H1 (cell line): ENCODE data around the gene RASA1. TPM values are rescaled to one million over a fixed set of nuclear protein-coding genes. Genes with fewer than 3 reads are reported as not detected.

Source experiments
- CTCF ChIA-PET: fragments of 300-600 bp; sonication (Branson Sonifier 250); formaldehyde crosslinking; loops from one replicate; lab custom pipeline; 2021; ENCODE audit not compliant: partially characterized antibody; lab: Charles Lee
- POLR2A ChIA-PET: fragments of 300-600 bp; sonication (Branson Sonifier 250); formaldehyde crosslinking; loops from one replicate; lab custom pipeline; 2021; ENCODE audit warnings: inconsistent platforms; ENCODE audit not compliant: partially characterized antibody; lab: Charles Lee
- DNase-seq, 2 experiments: peaks; one replicate each; pipeline versions ENCODE4 v3.0.0 to v3.0.0-alpha.2; 2010 to 2022; ENCODE audit warnings: low spot score in 2 of 2, low read depth in 1 of 2, mixed read lengths in 1 of 2
- FAIRE-seq: peaks from 2 replicates; lab custom pipeline; 2011; peaks lifted over from hg19 to GRCh38; lab: Jason Lieb, UNC
- H2AFZ ChIP-seq: 2 replicates; pipeline ENCODE4 v1.8.1; 2012; ENCODE audit warnings: low read length, inconsistent platforms
- H2AK5ac ChIP-seq: 2 replicates; pipeline ENCODE4 v1.6.1; 2013; ENCODE audit warnings: low read depth, low read length
- H2BK120ac ChIP-seq: replicated peaks from 2 replicates; pipeline ENCODE3; 2013; ENCODE audit warnings: low read depth, low read length, inconsistent platforms
- H2BK12ac ChIP-seq: 2 replicates; pipeline ENCODE4 v1.6.1; 2013; ENCODE audit warnings: low read depth, low read length
- H2BK15ac ChIP-seq: 2 replicates; pipeline ENCODE4 v1.6.1; 2013; ENCODE audit warnings: low read length
- H2BK20ac ChIP-seq: 2 replicates; pipeline ENCODE4 v1.6.1; 2013; ENCODE audit warnings: low read length
- H2BK5ac ChIP-seq: 2 replicates; pipeline ENCODE4 v1.6.1; 2013; ENCODE audit warnings: low read depth, low read length
- H3K14ac ChIP-seq: 2 replicates; pipeline ENCODE4 v1.6.1; 2013; ENCODE audit warnings: inconsistent platforms; ENCODE audit not compliant: insufficient read length
- H3K18ac ChIP-seq: 2 replicates; pipeline ENCODE4 v1.6.1; 2013; ENCODE audit warnings: low read length; ENCODE audit errors: extremely low read depth
- H3K23ac ChIP-seq: 2 replicates; pipeline ENCODE4 v1.6.1; 2013; ENCODE audit warnings: inconsistent platforms; ENCODE audit not compliant: insufficient read length
- H3K23me2 ChIP-seq: 2 replicates; pipeline ENCODE4 v1.6.1; 2013; ENCODE audit warnings: low read depth, low read length
- H3K27ac ChIP-seq: 2 replicates; pipeline ENCODE4 v1.6.1; 2011; ENCODE audit warnings: low read depth, low read length, inconsistent platforms
- H3K27me3 ChIP-seq, 4 experiments: replicated peaks in 1 of 4; 1 replicate in 1 of 4; 2 replicates in 3 of 4; pipeline versions ENCODE4 v1.6.1 to v1.8.1; 2011 to 2013; ENCODE audit warnings: low read length in 3 of 4, mild to moderate bottlenecking in 3 of 4, inconsistent platforms in 2 of 4, mixed read lengths in 2 of 4, moderate library complexity in 1 of 4; ENCODE audit not compliant: control insufficient read depth in 3 of 4, insufficient read depth in 3 of 4; ENCODE audit errors: extremely low read depth in 1 of 4
- H3K36me3 ChIP-seq, 4 experiments: 2 replicates each; pipeline versions ENCODE4 v1.6.1 to v1.8.1; 2011 to 2013; ENCODE audit warnings: mild to moderate bottlenecking in 4 of 4, low read length in 3 of 4, moderate library complexity in 2 of 4, control low read depth in 1 of 4, inconsistent platforms in 1 of 4; ENCODE audit not compliant: insufficient read depth in 4 of 4, control insufficient read depth in 2 of 4
- H3K4ac ChIP-seq: replicated peaks from 2 replicates; pipeline ENCODE3; 2013; ENCODE audit warnings: low read length, low read depth, mixed read lengths, inconsistent platforms; ENCODE audit not compliant: insufficient read length
- H3K4me1 ChIP-seq, 4 experiments: replicated peaks in 1 of 4; 1 replicate in 1 of 4; 2 replicates in 3 of 4; pipeline versions ENCODE4 v1.6.1 to v1.8.1; 2011 to 2013; ENCODE audit warnings: low read length in 3 of 4, inconsistent platforms in 2 of 4, mixed read lengths in 1 of 4; ENCODE audit not compliant: insufficient read depth in 4 of 4, control insufficient read depth in 3 of 4
- H3K4me2 ChIP-seq, 2 experiments: 2 replicates each; pipeline versions ENCODE4 v1.6.1 to v1.8.1; 2011 to 2013; ENCODE audit warnings: low read depth in 2 of 2, low read length in 2 of 2, control low read depth in 1 of 2, inconsistent platforms in 1 of 2, mild to moderate bottlenecking in 1 of 2; ENCODE audit not compliant: insufficient read depth in 1 of 2
- H3K4me3 ChIP-seq, 4 experiments: fragments of 200-600, 300-600 bp in 1 of 4; sonication (generic), shearing (Covaris generic), sonication (Bioruptor Twin) in 1 of 4; 2 replicates each; pipeline versions ENCODE4 v1.5.1 to v1.8.1; 2011 to 2016; ENCODE audit warnings: low read length in 4 of 4, low read depth in 3 of 4, control low read depth in 2 of 4, inconsistent platforms in 2 of 4, mild to moderate bottlenecking in 2 of 4, mixed read lengths in 1 of 4, moderate library complexity in 1 of 4; ENCODE audit not compliant: insufficient read depth in 2 of 4; ENCODE audit errors: extremely low read depth in 1 of 4
- H3K56ac ChIP-seq: replicated peaks from 2 replicates; pipeline ENCODE3; 2013; ENCODE audit warnings: low read depth, mild to moderate bottlenecking, mixed read lengths, low read length, inconsistent platforms; ENCODE audit not compliant: insufficient read length
- H3K79me1 ChIP-seq: 2 replicates; pipeline ENCODE4 v1.6.1; 2013; ENCODE audit warnings: low read depth, low read length, control low read depth
- H3K79me2 ChIP-seq, 2 experiments: 2 replicates each; pipeline versions ENCODE4 v1.6.1 to v1.8.1; 2012 to 2013; ENCODE audit warnings: low read length in 2 of 2, mild to moderate bottlenecking in 2 of 2, inconsistent platforms in 1 of 2; ENCODE audit not compliant: insufficient read depth in 2 of 2, control insufficient read depth in 1 of 2
- H3K9ac ChIP-seq, 4 experiments: replicated peaks in 1 of 4; 1 replicate in 1 of 4; 2 replicates in 3 of 4; pipeline versions ENCODE4 v1.6.1 to v1.8.1; 2011 to 2013; ENCODE audit warnings: low read depth in 3 of 4, low read length in 3 of 4, control low read depth in 2 of 4, mild to moderate bottlenecking in 2 of 4, moderate library complexity in 2 of 4, inconsistent platforms in 1 of 4; ENCODE audit errors: extremely low read depth in 1 of 4
- H3K9me3 ChIP-seq, 2 experiments: 2 replicates each; pipeline versions ENCODE4 v1.6.1 to v1.8.1; 2012 to 2013; ENCODE audit warnings: mild to moderate bottlenecking in 2 of 2, moderate library complexity in 2 of 2, control low read depth in 1 of 2, inconsistent platforms in 1 of 2, low read depth in 1 of 2, low read length in 1 of 2, mixed read lengths in 1 of 2; ENCODE audit not compliant: insufficient read depth in 2 of 2
- H4K20me1 ChIP-seq, 2 experiments: replicated peaks in 1 of 2; 2 replicates each; pipeline versions ENCODE3 to v1.8.1; 2011 to 2013; ENCODE audit warnings: inconsistent platforms in 2 of 2, low read length in 2 of 2, mild to moderate bottlenecking in 1 of 2; ENCODE audit not compliant: insufficient read depth in 2 of 2, control insufficient read depth in 1 of 2
- H4K5ac ChIP-seq: 2 replicates; pipeline ENCODE4 v1.6.1; 2013; ENCODE audit warnings: low read length, low read depth, mixed read lengths, inconsistent platforms; ENCODE audit not compliant: insufficient read length
- H4K8ac ChIP-seq: 2 replicates; pipeline ENCODE4 v1.8.0; 2013; ENCODE audit warnings: mild to moderate bottlenecking, moderate library complexity, low read length, inconsistent platforms; ENCODE audit not compliant: insufficient read depth; ENCODE audit errors: extremely low read depth
- H4K91ac ChIP-seq: replicated peaks from 2 replicates; pipeline ENCODE3; 2013; ENCODE audit warnings: low read length, mixed read lengths, inconsistent platforms; ENCODE audit not compliant: insufficient read length
- CBX5 ChIP-seq: fragments of 300-800, 300-1000 bp; sonication (generic); IDR thresholded peaks from 2 replicates; pipeline ENCODE4 v1.7.1; 2016; ENCODE audit warnings: antibody characterized with exemption, low read length, low read depth
- CTBP2 ChIP-seq: IDR thresholded peaks from 2 replicates; pipeline ENCODE4 v1.7.0; 2011; ENCODE audit warnings: borderline replicate concordance, mild to moderate bottlenecking, moderate library complexity, mixed read lengths, low read length; ENCODE audit not compliant: insufficient read depth, insufficient read length
- HDAC6 ChIP-seq: IDR thresholded peaks from one replicate; pipeline ENCODE4 v1.7.1; 2012; ENCODE audit warnings: low read depth, mild to moderate bottlenecking, inconsistent platforms, low read length, moderate library complexity
- KDM4A ChIP-seq: IDR thresholded peaks from one replicate; pipeline ENCODE4 v1.7.1; 2012; ENCODE audit warnings: low read depth, mild to moderate bottlenecking, moderate library complexity, low read length, inconsistent platforms; ENCODE audit not compliant: severe bottlenecking
- PHF8 ChIP-seq: fragments of 200-600 bp; sonication (generic); conservative IDR thresholded peaks from 2 replicates; pipeline ENCODE4 v1.7.1; 2012; ENCODE audit warnings: low read depth, mild to moderate bottlenecking, inconsistent platforms, low read length, moderate library complexity
- POLR2A ChIP-seq, 2 experiments: IDR thresholded peaks; 1 replicate in 1 of 2; 2 replicates in 1 of 2; pipeline ENCODE4 v1.6.1; 2011; ENCODE audit warnings: low read depth in 2 of 2, low read length in 2 of 2, mild to moderate bottlenecking in 2 of 2; ENCODE audit errors: control extremely low read depth in 1 of 2
- RNF2 ChIP-seq: fragments of 200-900, 300-1000 bp; sonication (generic); IDR thresholded peaks from 2 replicates; pipeline ENCODE4 v1.7.1; 2016; ENCODE audit warnings: borderline replicate concordance, low read depth, mild to moderate bottlenecking, antibody characterized with exemption, low read length; ENCODE audit not compliant: poor library complexity, severe bottlenecking; ENCODE audit errors: missing control alignments
- SIN3A ChIP-seq, 2 experiments: IDR thresholded peaks in 1 of 2; conservative IDR thresholded peaks in 1 of 2; 2 replicates each; pipeline ENCODE4 v1.6.1; 2011 to 2012; ENCODE audit warnings: low read length in 2 of 2, improper control_type of control experiment in 1 of 2, low read depth in 1 of 2, mild to moderate bottlenecking in 1 of 2
- TCF12 ChIP-seq: IDR thresholded peaks from 2 replicates; pipeline ENCODE4 v1.6.1; 2011; ENCODE audit warnings: low read depth, mild to moderate bottlenecking, low read length
- TEAD4 ChIP-seq: IDR thresholded peaks from 2 replicates; pipeline ENCODE4 v1.6.1; 2012; ENCODE audit warnings: low read depth, low read length, inconsistent platforms, mixed read lengths
- WGBS, 2 experiments: shearing (Covaris generic) in 1 of 2; methylation state at CpG; one replicate each; pipeline versions ENCODE4 v1.1.6 to v1.1.7; 2013 to 2015; ENCODE audit warnings: low lambda C conversion rate in 2 of 2, mixed read lengths in 2 of 2, inconsistent platforms in 1 of 2, low coverage in 1 of 2, missing lambda C conversion rate in 1 of 2; ENCODE audit not compliant: insufficient replicate concordance in 2 of 2, insufficient coverage in 1 of 2, insufficient read length in 1 of 2; ENCODE audit errors: extremely low coverage in 1 of 2, missing lambda C conversion rate in 1 of 2; 5-methylcytosine and 5-hydroxymethylcytosine counted together
- polyA plus RNA-seq, 7 experiments: library from polyadenylated mRNA; depleted of rRNA in 3 of 7; stranded (reverse) in 5 of 7; unstranded in 2 of 7; fragments of >200 nt in 5 of 7; fragments of 200-250 nt in 2 of 7; gene quantifications; 1 replicate in 5 of 7; 2 replicates in 1 of 7; 4 replicates in 1 of 7; pipeline versions ENCODE4 v1.2.1 to v1.2.3, GENCODE V29; 2011 to 2013; ENCODE audit warnings: missing spikeins in 2 of 7, mixed read lengths in 2 of 7
- total RNA-seq: library from RNA; stranded (reverse); fragmentation: NEBNext Ultra II Directional; extraction: Animal tissue kit (Norgen Biotek cat#: 25700); gene quantifications from 2 replicates; pipeline ENCODE4 v1.2.1, GENCODE V29; 2021
- TF ChIP-seq, protein P1 (sequence below): IDR thresholded peaks from 2 replicates; pipeline ENCODE4 v1.6.1; 2012; ENCODE audit warnings: inconsistent platforms

RASA1 gene
- total and polyA plus RNA-seq, 2 of the 8 experiments (the other 6 are each of a cell fraction or from before 2014, with no cell fraction given): 15.9 to 33.8 TPM

DNA sequence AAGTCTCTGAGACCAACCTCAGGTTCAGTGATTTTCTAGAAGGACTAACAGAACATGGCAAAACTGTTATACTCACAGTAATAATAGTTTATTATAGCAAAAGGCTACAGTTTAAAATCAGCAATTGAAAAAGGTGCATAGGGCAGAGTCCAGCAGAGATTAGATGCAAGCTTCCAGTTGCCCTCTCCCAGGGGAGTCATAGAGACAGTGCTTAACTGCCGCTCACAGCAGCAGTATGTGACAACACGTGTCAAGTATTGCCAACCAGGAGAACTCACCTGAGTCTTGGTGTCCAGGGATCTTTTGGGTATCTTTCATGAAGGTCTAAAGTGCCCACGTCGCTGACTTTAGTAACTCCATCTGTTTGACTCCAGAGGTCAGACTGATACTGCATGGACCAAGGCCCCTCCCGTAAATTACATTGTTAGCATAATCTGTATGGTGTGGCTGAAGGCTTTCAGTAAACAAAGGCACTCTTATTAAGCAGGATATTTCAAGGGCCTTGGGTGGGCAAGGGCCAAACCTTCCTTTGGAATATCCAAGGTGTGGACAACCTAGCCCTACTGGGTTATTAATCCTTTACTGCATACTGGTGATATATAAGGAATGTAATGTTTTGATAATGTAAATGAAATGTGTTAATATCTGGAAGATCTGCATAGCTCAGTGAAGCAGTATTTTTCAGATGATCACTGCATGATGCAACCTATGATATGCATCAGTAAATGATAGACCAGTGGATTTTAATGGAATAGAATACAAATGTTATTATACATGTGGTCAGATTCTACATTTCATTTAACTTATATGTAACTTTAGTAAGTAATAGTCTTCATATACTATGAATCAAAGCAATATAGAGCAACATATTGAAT lies 44.0 kb downstream of the RASA1 start:
- ChIA-PET POLR2A (interaction anchor here (1.4 kb wide), 1 partner anchor 10 kb away, joined by 3 read pairs; no protein-coding TSS in a partner anchor), CTCF (no interaction called here)
- no peaks in the 10 kb centered on the region for H3K9me3 ChIP-seq
- no peak overlapping the region for H3K4me2 ChIP-seq
- no peak overlapping the region for H2BK120ac ChIP-seq
- H3K4ac ChIP-seq: no peak overlapping the region
- no peak overlapping the region for H3K9ac ChIP-seq
- no peaks in the 10 kb centered on the region for H3K23me2 ChIP-seq
- no peak overlapping the region for H2AFZ ChIP-seq
- no peaks in the 10 kb centered on the region for H3K36me3 ChIP-seq
- peaks cover 7% of the 10 kb centered on the region; the same call in 1 of the 2 replicates for H3K79me1 ChIP-seq
- peaks cover 0 to 9% (median 1%) of the 10 kb centered on the region in 4 experiments; a peak in 3 of 7 replicates for H3K4me1 ChIP-seq
- no peak overlapping the region for H3K4me3 ChIP-seq
- H4K5ac ChIP-seq: no peak overlapping the region
- no peak overlapping the region for H2BK20ac ChIP-seq
- H3K27me3 ChIP-seq: no peaks in the 10 kb centered on the region
- H3K79me2 ChIP-seq: peaks cover 0 to 70% of the 10 kb centered on the region in 2 experiments; a peak in 2 of 4 replicates
- no peak overlapping the region for H3K56ac ChIP-seq
- H3K27ac ChIP-seq: no peak overlapping the region
- H4K91ac ChIP-seq: no peak overlapping the region
- no peak overlapping the region for H2BK12ac ChIP-seq
- WGBS, 2 experiments: 75% methylated on average over 5 of the region's 5 CpGs; no CpG with 5 or more reads in 1 of the 2 experiments
- H3K23ac ChIP-seq: no peak overlapping the region
- FAIRE-seq: no peak
- no peak for DNase-seq
- H4K20me1 ChIP-seq: no peaks in the 10 kb centered on the region
- no peak overlapping the region for H3K14ac ChIP-seq
- no peak overlapping the region for H2BK5ac ChIP-seq
- no peak overlapping the region for H2BK15ac ChIP-seq
- H4K8ac ChIP-seq: no peak overlapping the region
- no peak overlapping the region for H2AK5ac ChIP-seq
- no peak overlapping the region for H3K18ac ChIP-seq
- TF ChIP-seq TEAD4 (no peak), CBX5 (no peak), PHF8 (no peak), TCF12 (no peak), HDAC6 (no peak), POLR2A (IDR thresholded peaks at IDR 0.05; ENCODE audit: control extremely low read depth in 1 of 2, low read depth in 2 of 2, low read length in 2 of 2) (no peak), CTBP2 (no peak), SIN3A (conservative IDR thresholded peaks at IDR 0.05 in 1 of 2, IDR thresholded peaks at IDR 0.05 in 1 of 2; ENCODE audit: low read depth in 1 of 2, low read length in 2 of 2) (no peak), KDM4A (no peak), RNF2 (no peak)
- TF ChIP-seq, protein P1, sequence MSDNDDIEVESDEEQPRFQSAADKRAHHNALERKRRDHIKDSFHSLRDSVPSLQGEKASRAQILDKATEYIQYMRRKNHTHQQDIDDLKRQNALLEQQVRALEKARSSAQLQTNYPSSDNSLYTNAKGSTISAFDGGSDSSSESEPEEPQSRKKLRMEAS: no peak
